ENCODE measurements around the gene NR1D1. TPM values are rescaled to one million over a fixed set of nuclear protein-coding genes. Genes with fewer than 3 reads are reported as not detected.

The NR1D1 gene
- total RNA-seq, 1 experiment from 2014 or later: 1.8 TPM

- peaks cover 1% of the 10 kb centered on the region; the same call in 1 of the 2 replicates for H3K27me3 ChIP-seq (ENCODE audit: control insufficient read depth, insufficient read depth, low read length)
- H3K4me3 ChIP-seq (ENCODE audit: insufficient read depth, low read depth, low read length): no peak overlapping the region
- no peaks in the 10 kb centered on the region for H3K36me3 ChIP-seq (replicated peaks; ENCODE audit: control insufficient read depth, insufficient read depth, low read length)
- DNase-seq: peak; percentile 61
Observed at GRCh38 chr17:40069751-40070708, 30.4 kb downstream of the NR1D1 start.

- Histone ChIP-seq H3K27me3 (ENCODE audit: control insufficient read depth, insufficient read depth, low read length) (peaks cover 1% of the 10 kb centered on the region; the same call in 1 of the 2 replicates), H3K36me3 (replicated peaks; ENCODE audit: control insufficient read depth, insufficient read depth, low read length) (no peaks in the 10 kb centered on the region), H3K4me3 (ENCODE audit: insufficient read depth, low read depth, low read length) (peak overlapping the region; percentile 29)
- DNase-seq: peak; percentile 39
Observed at GRCh38 chr17:40068917-40069750, 31.3 kb downstream of the NR1D1 start.

GRCh38 chr17:40068584-40068916 is 31.8 kb downstream of the NR1D1 start:
- peaks cover 6% of the 10 kb centered on the region; the same call in 1 of the 2 replicates for H3K27me3 ChIP-seq (ENCODE audit: control insufficient read depth, insufficient read depth, low read length)
- no peaks in the 10 kb centered on the region for H3K36me3 ChIP-seq (replicated peaks; ENCODE audit: control insufficient read depth, insufficient read depth, low read length)
- DNase-seq: no peak
- H3K4me3 ChIP-seq (ENCODE audit: insufficient read depth, low read depth, low read length): peak overlapping the region; percentile 29

GRCh38 chr17:40068129-40068581 is 32.2 kb downstream of the NR1D1 start:
- Histone ChIP-seq H3K4me3 (ENCODE audit: insufficient read depth, low read depth, low read length) (no peak overlapping the region), H3K36me3 (replicated peaks; ENCODE audit: control insufficient read depth, insufficient read depth, low read length) (no peaks in the 10 kb centered on the region), H3K27me3 (ENCODE audit: control insufficient read depth, insufficient read depth, low read length) (peaks cover 8% of the 10 kb centered on the region; the same call in 1 of the 2 replicates)
- no peak for DNase-seq

- Histone ChIP-seq H3K4me3 (ENCODE audit: insufficient read depth, low read depth, low read length) (no peak overlapping the region), H3K36me3 (replicated peaks; ENCODE audit: control insufficient read depth, insufficient read depth, low read length) (no peaks in the 10 kb centered on the region), H3K27me3 (ENCODE audit: control insufficient read depth, insufficient read depth, low read length) (peaks cover 8% of the 10 kb centered on the region; the same call in 1 of the 2 replicates)
- DNase-seq: no peak
Observed at GRCh38 chr17:40067710-40068109, 32.7 kb downstream of the NR1D1 start.

- peaks cover 14% of the 10 kb centered on the region for H3K27me3 ChIP-seq (ENCODE audit: control insufficient read depth, insufficient read depth, low read length)
- H3K4me3 ChIP-seq (ENCODE audit: insufficient read depth, low read depth, low read length): no peak overlapping the region
- no peaks in the 10 kb centered on the region for H3K36me3 ChIP-seq (replicated peaks; ENCODE audit: control insufficient read depth, insufficient read depth, low read length)
- no peak for DNase-seq
Observed at GRCh38 chr17:40065769-40066510, 34.4 kb downstream of the NR1D1 start.

GRCh38 chr17:40064971-40065768 is 35.2 kb downstream of the NR1D1 start:
- DNase-seq: peak; percentile 69
- H3K36me3 ChIP-seq (replicated peaks; ENCODE audit: control insufficient read depth, insufficient read depth, low read length): no peaks in the 10 kb centered on the region
- H3K4me3 ChIP-seq (ENCODE audit: insufficient read depth, low read depth, low read length): no peak overlapping the region
- H3K27me3 ChIP-seq (ENCODE audit: control insufficient read depth, insufficient read depth, low read length): peaks cover 14% of the 10 kb centered on the region

GRCh38 chr17:40063901-40064531 is 36.4 kb downstream of the NR1D1 start:
- H3K4me3 ChIP-seq (ENCODE audit: insufficient read depth, low read depth, low read length): peak overlapping the region; percentile 83
- DNase-seq: peak; percentile 29

GRCh38 chr17:40063187-40063771 is 37.1 kb downstream of the NR1D1 start:
- Histone ChIP-seq H3K4me3 (ENCODE audit: insufficient read depth, low read depth, low read length) (peak overlapping the region; percentile 83), H3K27me3 (ENCODE audit: control insufficient read depth, insufficient read depth, low read length) (peaks cover 14% of the 10 kb centered on the region), H3K36me3 (replicated peaks; ENCODE audit: control insufficient read depth, insufficient read depth, low read length) (no peaks in the 10 kb centered on the region)
- DNase-seq: peak; percentile 92

More at GRCh38 chr17:40063901-40064531, 36.4 kb downstream of the NR1D1 start:
- no peaks in the 10 kb centered on the region for H3K36me3 ChIP-seq (replicated peaks; ENCODE audit: control insufficient read depth, insufficient read depth, low read length)
- peaks cover 14% of the 10 kb centered on the region for H3K27me3 ChIP-seq (ENCODE audit: control insufficient read depth, insufficient read depth, low read length)

GRCh38 chr17:40062329-40063186 is 37.8 kb downstream of the NR1D1 start, which contains the start of gene THRA:
Gene THRA (plus strand): TSS chr17:40062965. CDS start chr17:40074489, 11,524 bp downstream.
- peak; percentile 97 for DNase-seq
- Histone ChIP-seq H3K36me3 (replicated peaks; ENCODE audit: control insufficient read depth, insufficient read depth, low read length) (no peaks in the 10 kb centered on the region), H3K4me3 (ENCODE audit: insufficient read depth, low read depth, low read length) (peak within 1 kb of the TSS; percentile 83), H3K27me3 (ENCODE audit: control insufficient read depth, insufficient read depth, low read length) (peaks cover 14% of the 10 kb centered on the region)

- DNase-seq: no peak
- H3K27me3 ChIP-seq (ENCODE audit: control insufficient read depth, insufficient read depth, low read length): peaks cover 12% of the 10 kb centered on the region
- no peak overlapping the region for H3K4me3 ChIP-seq (ENCODE audit: insufficient read depth, low read depth, low read length)
- H3K36me3 ChIP-seq (replicated peaks; ENCODE audit: control insufficient read depth, insufficient read depth, low read length): no peaks in the 10 kb centered on the region
Observed at GRCh38 chr17:40061609-40062038, 38.8 kb downstream of the NR1D1 start.
